Loucy (cell line): ENCODE results near the gene IFT52.

Experiments used
- H2AFZ ChIP-seq: fragments of 200-600 bp; sonication (generic); 2 replicates; pipeline ENCODE4 v1.6.0; 2016; ENCODE audit warnings: antibody characterized with exemption, mild to moderate bottlenecking, low read length, moderate library complexity
- H3F3A ChIP-seq: fragments of 200-600 bp; 2 replicates; pipeline ENCODE4 v1.6.0; 2016; ENCODE audit warnings: antibody characterized with exemption, low read depth, mild to moderate bottlenecking
- H3K27me3 ChIP-seq: fragments of 200-600 bp; sonication (generic); 2 replicates; pipeline ENCODE4 v1.6.1; 2014; ENCODE audit warnings: low read length, mild to moderate bottlenecking; ENCODE audit not compliant: insufficient read depth, poor library complexity, severe bottlenecking
- H3K36me3 ChIP-seq: fragments of 200-600 bp; sonication (generic); 2 replicates; pipeline ENCODE4 v1.6.1; 2016; ENCODE audit warnings: low read length; ENCODE audit not compliant: insufficient read depth
- H3K4me1 ChIP-seq: fragments of 200-600 bp; sonication (generic); 2 replicates; pipeline ENCODE4 v1.5.1; 2014; ENCODE audit warnings: low read length, mild to moderate bottlenecking; ENCODE audit not compliant: insufficient read depth, poor library complexity, severe bottlenecking
- H3K4me2 ChIP-seq: fragments of 200-600 bp; sonication (generic); 2 replicates; pipeline ENCODE4 v1.6.0; 2014; ENCODE audit warnings: antibody characterized with exemption, low read length, low read depth, mild to moderate bottlenecking; ENCODE audit not compliant: poor library complexity, severe bottlenecking
- H3K4me3 ChIP-seq: fragments of 200-600 bp; sonication (generic); 2 replicates; pipeline ENCODE4 v1.5.1; 2014; ENCODE audit warnings: low read length, mild to moderate bottlenecking, mixed read lengths; ENCODE audit not compliant: poor library complexity, severe bottlenecking
- H3K79me2 ChIP-seq: fragments of 200-600 bp; sonication (generic); 2 replicates; pipeline ENCODE4 v1.6.1; 2014; ENCODE audit warnings: low read length; ENCODE audit not compliant: insufficient read depth
- H3K9ac ChIP-seq: fragments of 200-600 bp; sonication (generic); 2 replicates; pipeline ENCODE4 v1.6.0; 2014; ENCODE audit warnings: mild to moderate bottlenecking, low read depth, low read length, moderate library complexity; ENCODE audit not compliant: poor library complexity, severe bottlenecking
- H3K9me2 ChIP-seq: fragments of 200-600 bp; sonication (generic); replicated peaks from 2 replicates; pipeline ENCODE4 v1.6.1; 2016; ENCODE audit warnings: low read depth, low read length, mixed read lengths
- H3K9me3 ChIP-seq: fragments of 200-600 bp; sonication (generic); 2 replicates; pipeline ENCODE4 v1.6.1; 2014; ENCODE audit warnings: mild to moderate bottlenecking, antibody characterized with exemption, low read length, low read depth; ENCODE audit not compliant: insufficient read depth
- H4K20me1 ChIP-seq: fragments of 200-600 bp; sonication (generic); 2 replicates; pipeline ENCODE4 v1.6.0; 2014; ENCODE audit warnings: antibody characterized with exemption, low read length, mild to moderate bottlenecking; ENCODE audit not compliant: insufficient read depth, poor library complexity, severe bottlenecking
- CTCF ChIP-seq: fragments of 200-600 bp; sonication (generic); conservative IDR thresholded peaks from 2 replicates; pipeline ENCODE4 v1.5.1; 2014; ENCODE audit warnings: mild to moderate bottlenecking, antibody characterized with exemption, low read length
- EZH2phosphoT487 ChIP-seq: fragments of 200-600 bp; IDR thresholded peaks from 2 replicates; pipeline ENCODE4 v1.6.1; 2018; ENCODE audit warnings: antibody characterized with exemption, mild to moderate bottlenecking, moderate library complexity, borderline replicate concordance

IFT52 gene

GRCh38 chr20:43570496-43570895, 20.2 kb upstream of the IFT52 start:
- no peaks in the 10 kb centered on the region for H3K9me2 ChIP-seq
- H2AFZ ChIP-seq, result no peak overlapping the region
- H3K9ac ChIP-seq, result no peak overlapping the region
- peaks cover 5% of the 10 kb centered on the region for H3K4me1 ChIP-seq
- H3K36me3 ChIP-seq, result no peaks in the 10 kb centered on the region
- H3K79me2 ChIP-seq, result no peaks in the 10 kb centered on the region
- no peaks in the 10 kb centered on the region for H3K27me3 ChIP-seq
- H3F3A ChIP-seq, result no peaks in the 10 kb centered on the region
- H4K20me1 ChIP-seq, result no peaks in the 10 kb centered on the region
- TF ChIP-seq EZH2phosphoT487, result no peak
- TF ChIP-seq CTCF, result no peak
- H3K9me3 ChIP-seq, result no peaks in the 10 kb centered on the region
- no peak overlapping the region for H3K4me3 ChIP-seq
- H3K4me2 ChIP-seq, result no peak overlapping the region

- H3K9me2 ChIP-seq, result no peaks in the 10 kb centered on the region
These were observed 19.4 kb upstream of the IFT52 start for GRCh38 chr20:43571310-43571709.

DNA sequence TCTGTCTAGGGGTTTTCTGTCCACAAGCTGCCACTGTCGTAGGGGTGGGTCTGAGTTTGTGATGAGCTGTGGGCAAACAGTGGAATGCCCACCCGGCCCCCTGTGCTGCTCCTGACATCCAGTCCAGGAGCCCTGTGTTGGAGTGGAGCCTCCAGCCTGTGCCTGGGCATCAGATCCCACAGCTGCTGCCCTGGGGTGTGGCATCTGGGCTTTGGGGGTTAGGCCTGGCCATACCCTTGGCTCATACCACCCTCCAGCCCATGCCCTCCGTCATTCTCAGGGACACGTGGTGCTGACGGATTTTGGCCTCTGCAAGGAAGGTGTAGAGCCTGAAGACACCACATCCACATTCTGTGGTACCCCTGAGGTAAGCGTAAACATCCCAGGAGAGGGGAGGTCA, 19.0 kb upstream of the IFT52 start:
- no peak overlapping the region for H2AFZ ChIP-seq
- no peak overlapping the region for H3K4me3 ChIP-seq
- H3K9me3 ChIP-seq, result no peaks in the 10 kb centered on the region
- no peaks in the 10 kb centered on the region for H4K20me1 ChIP-seq
- H3K9ac ChIP-seq, result no peak overlapping the region
- H3F3A ChIP-seq, result no peaks in the 10 kb centered on the region
- no peaks in the 10 kb centered on the region for H3K79me2 ChIP-seq
- no peaks in the 10 kb centered on the region for H3K9me2 ChIP-seq
- no peaks in the 10 kb centered on the region for H3K36me3 ChIP-seq
- H3K4me1 ChIP-seq, result peaks cover 16% of the 10 kb centered on the region
- no peak overlapping the region for H3K4me2 ChIP-seq
- TF ChIP-seq EZH2phosphoT487, result no peak
- TF ChIP-seq CTCF, result no peak
- H3K27me3 ChIP-seq, result no peaks in the 10 kb centered on the region

More at GRCh38 chr20:43571310-43571709, 19.4 kb upstream of the IFT52 start:
- no peak overlapping the region for H3K4me2 ChIP-seq
- H3K4me3 ChIP-seq, result no peak overlapping the region
- no peaks in the 10 kb centered on the region for H3K9me3 ChIP-seq
- no peaks in the 10 kb centered on the region for H3K36me3 ChIP-seq
- no peaks in the 10 kb centered on the region for H4K20me1 ChIP-seq
- H3K27me3 ChIP-seq, result no peaks in the 10 kb centered on the region
- TF ChIP-seq EZH2phosphoT487 (no peak), CTCF (no peak)
- no peaks in the 10 kb centered on the region for H3F3A ChIP-seq
- no peak overlapping the region for H2AFZ ChIP-seq
- H3K4me1 ChIP-seq, result peaks cover 13% of the 10 kb centered on the region
- no peak overlapping the region for H3K9ac ChIP-seq
- no peaks in the 10 kb centered on the region for H3K79me2 ChIP-seq
